ENCODE data around the gene ADAM10. TPM values are rescaled to one million over a fixed set of nuclear protein-coding genes. Genes with fewer than 3 reads are reported as not detected.
"Not testable (repeated sequence)": the region's sequence is repeated elsewhere in the genome, so short reads cannot be mapped to it uniquely, and the experiment has no call there.

Gene ADAM10
- total RNA-seq, 1 experiment from 2014 or later = 107 TPM

DNA sequence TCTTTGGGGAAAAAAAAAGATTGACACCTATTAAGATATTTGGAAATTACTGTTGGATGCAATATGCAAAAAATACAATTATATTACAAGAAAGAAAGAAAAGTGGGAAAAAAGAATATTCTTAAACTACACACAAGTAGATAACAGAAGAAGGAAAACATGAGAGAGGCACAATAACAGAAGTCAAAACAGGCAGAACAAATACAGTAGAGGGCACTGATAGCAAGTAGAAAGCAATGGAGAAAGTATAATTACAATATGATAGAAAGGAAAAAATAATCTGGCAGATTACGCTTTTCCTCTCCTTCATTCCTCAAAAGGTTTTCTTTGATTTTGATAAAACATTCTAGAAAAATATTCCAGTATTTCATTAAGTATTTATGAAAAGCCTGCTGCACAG lies 72.1 kb downstream of the ADAM10 start:
- DNase-seq (ENCODE audit: low read depth) = no peak

- DNase-seq (ENCODE audit: low read depth) = no peak
Observed at GRCh38 chr15:58676766-58677165, 72.7 kb downstream of the ADAM10 start.

DNA sequence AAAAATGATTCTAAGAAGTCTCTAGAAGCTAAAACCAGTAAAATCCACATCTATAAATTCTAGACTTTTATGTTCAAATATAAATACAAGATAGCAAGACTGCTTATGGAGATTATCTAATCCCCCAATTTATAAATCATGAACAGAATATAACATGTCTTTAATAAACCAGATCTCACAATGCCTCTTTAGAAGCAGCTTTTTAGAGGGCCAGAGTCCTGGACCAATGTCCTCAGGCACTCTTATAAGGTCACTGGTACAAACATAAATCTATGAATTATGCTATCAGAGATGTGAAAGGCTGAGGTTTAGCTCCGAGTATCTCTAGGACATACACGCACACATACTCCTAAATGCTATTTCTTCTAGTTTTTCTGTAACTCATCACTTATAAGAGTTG lies 78.3 kb downstream of the ADAM10 start:
- DNase-seq (ENCODE audit: low read depth) = no peak

GRCh38 chr15:58669108-58669507 lies 80.4 kb downstream of the ADAM10 start:
- DNase-seq (ENCODE audit: low read depth) = no peak

- peak; percentile 33 for DNase-seq (ENCODE audit: low read depth)
Observed at GRCh38 chr15:58666957-58667356, 82.5 kb downstream of the ADAM10 start.

- DNase-seq (ENCODE audit: low read depth) = no peak
Observed at GRCh38 chr15:58665672-58666071, 83.8 kb downstream of the ADAM10 start.

DNA sequence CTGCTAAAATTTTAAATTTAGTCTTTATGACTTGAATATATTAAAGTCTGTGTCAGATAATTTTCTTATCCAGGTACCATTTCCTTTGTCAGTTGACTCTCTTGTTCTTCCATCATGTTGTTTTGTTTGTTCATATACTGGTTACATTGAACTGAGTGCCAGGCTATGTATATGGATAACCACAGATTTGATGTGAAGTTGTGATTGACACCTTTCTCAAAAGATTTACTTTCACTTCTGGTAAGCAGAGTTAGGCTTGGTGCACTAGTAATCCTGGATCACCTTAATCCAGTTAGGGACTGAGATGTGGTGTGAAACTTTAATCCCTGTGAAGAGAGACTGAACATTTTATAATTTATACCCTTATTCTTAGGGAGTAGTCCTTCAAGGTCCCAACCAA lies 99.4 kb downstream of the ADAM10 start:
- DNase-seq (ENCODE audit: low read depth) = no peak

GRCh38 chr15:58649175-58649574 lies 100.3 kb downstream of the ADAM10 start:
- no peak for DNase-seq (ENCODE audit: low read depth)

DNA sequence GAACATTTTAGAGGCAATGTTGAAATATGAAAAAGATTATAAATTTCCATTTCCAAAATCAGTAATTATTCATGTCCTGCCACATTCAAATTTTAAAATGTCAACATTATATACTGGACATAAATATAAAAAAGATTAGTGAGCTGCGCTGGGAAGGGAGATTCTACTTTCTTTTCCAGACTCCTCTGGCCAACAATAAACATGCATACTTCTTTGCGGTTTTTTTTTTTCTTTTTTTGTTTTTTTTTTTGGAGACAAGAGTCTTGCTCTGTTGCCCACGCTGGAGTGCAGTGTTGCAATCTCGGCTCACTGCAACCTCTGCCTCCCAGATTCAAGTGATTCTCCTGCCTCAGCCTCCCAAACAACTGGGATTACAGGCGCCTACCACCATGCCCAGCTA lies 105.5 kb downstream of the ADAM10 start:
- no peak for DNase-seq (ENCODE audit: low read depth)

DNA sequence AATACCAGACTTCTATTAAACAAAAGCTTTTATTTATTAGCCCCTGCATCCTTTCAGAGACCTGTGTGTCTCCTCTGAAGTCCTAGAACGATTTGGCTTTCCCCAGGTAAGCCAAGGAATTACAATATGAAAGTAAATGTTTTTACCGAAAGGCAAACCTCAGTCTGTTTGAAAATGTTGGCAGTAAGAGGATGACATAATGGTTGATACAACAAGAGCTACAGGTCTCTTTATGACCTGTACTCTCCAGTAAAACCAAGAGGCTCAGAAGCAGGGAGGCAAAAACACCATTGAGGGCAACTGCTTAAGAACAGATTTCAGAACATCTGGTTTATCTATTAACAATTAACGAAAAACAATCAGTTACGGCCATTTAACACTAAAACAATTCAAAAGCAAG lies 107.8 kb downstream of the ADAM10 start:
- DNase-seq (ENCODE audit: low read depth) = no peak

GRCh38 chr15:58639992-58640391 lies 109.5 kb downstream of the ADAM10 start:
- DNase-seq (ENCODE audit: low read depth) = no peak

DNA sequence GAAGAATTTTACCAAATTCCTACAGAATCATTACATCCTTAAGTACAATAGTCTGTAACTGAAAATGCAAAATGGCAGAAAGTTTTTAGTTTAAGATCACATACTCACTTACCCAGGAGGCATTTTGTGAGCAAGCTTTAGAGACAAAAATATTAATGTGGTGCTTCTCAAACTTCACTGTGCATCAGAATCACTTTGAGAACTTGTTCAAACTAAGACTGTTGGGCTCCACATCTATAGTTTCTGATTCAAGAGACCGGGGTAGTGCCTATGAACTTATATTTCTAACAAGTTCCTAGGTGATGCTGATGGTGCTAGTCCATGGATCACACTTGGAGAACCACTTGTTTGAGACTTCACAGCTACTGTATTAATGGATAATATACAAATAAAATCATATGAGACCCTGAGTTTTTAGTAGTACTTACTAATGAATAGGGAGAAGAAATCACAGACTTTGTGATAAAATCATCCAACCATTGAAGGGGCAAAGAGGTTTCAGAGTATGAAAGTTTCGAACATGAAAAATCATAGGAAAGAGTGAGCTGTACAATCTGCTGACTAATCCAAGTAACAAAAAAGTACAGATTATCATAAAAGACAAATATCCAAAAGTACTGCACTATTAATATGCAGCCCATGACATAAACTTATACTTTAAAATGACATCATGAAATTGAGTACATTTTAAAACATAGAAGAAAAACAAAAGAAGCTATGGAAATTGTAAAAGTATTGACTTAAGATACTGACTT lies 110.3 kb downstream of the ADAM10 start:
- DNase-seq (ENCODE audit: low read depth) = no peak

DNA sequence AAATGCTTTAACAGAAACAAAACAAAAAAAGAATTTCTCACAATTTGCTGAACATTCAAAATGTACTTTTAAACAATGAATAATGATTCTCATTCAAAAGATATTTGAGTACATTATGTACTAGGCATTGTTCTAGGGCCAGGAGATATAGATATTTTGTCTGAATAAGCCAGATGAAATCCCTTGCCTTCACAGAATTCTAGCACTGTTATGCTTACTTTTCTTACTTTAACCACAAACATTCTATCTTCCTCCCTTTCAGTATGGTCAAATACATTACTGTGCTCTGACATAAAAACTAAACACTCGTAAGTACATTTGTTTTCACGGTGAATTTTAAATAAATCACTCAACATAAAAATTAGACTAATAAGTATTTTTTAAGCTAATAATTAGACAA lies 116.7 kb downstream of the ADAM10 start:
- DNase-seq (ENCODE audit: low read depth) = no peak

DNA sequence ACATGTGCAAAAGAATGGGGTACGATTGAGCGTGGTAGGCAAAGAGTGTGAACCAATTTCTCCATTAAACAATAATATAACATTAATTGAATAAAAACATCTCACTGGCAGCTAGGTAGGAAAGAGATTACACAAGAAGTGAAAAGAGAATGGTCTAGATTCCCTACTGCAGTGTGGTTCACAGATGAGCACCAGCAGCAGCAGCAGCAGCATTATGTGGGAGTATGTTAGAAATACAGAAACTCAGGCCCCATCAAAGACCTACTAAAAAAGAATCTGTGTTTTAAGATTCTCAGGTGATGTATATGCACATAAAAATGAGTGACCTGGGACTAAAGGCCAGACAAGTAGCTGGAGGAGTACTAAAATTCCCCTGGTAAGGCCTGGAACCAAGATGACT lies 118.2 kb downstream of the ADAM10 start:
- DNase-seq (ENCODE audit: low read depth) = no peak

GRCh38 chr15:58629625-58630024 lies 119.9 kb downstream of the ADAM10 start:
- DNase-seq (ENCODE audit: low read depth) = no peak

DNA sequence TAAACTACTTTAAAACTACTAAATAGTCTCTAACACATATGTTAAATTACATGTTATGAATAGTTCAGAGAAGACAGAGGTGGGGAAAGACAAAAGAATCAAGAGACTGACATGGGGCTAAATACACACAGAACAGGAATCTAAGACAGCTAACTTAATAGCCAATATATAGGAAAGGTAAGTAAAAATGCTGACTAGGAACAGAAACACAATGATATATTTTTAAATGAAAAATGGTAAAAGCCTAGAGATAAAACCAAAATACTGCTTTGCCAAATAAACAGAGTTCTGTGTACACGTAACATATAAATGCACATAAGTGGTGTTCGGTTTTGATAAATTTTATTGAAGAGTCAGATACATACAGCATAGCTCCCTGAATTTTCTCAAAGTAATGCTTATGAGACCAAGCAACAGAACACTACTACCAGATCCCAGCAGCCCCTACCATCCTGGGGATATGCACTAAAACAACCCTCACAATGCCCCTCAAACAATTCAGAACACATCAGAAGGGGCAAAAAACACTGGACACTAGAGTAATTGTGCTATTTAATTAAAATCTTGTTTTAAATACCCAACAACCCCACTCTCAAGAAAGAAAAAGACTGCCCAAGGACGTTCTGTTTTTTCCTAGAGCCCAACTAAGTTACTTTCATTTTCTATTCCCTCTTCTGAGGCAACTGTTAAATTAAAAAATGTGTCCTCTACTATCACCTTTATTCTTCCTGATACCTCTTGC lies 121.1 kb downstream of the ADAM10 start:
- DNase-seq (ENCODE audit: low read depth) = peak; percentile 8

- no peak for DNase-seq (ENCODE audit: low read depth)
Observed at GRCh38 chr15:58627701-58628100, 121.8 kb downstream of the ADAM10 start.

DNA sequence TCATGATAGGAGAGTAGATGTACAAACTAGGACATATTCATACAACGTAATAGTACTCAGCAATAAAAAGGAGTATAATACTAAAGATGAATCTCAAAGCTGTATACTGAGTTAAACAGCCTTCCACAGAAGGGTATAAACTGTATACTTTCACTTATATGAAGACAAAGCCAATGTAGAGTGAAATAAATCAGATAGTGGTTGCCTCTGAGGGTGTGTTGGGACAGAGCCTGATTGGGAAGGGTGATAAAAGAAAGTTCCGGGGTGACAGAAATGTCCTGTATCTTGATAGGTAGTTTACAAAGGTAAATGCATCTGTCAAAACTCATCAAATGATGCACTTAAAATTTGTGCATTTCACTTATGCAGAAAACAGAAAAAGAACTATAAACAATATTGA lies 122.5 kb downstream of the ADAM10 start:
- DNase-seq (ENCODE audit: low read depth) = no peak

GRCh38 chr15:58626378-58626777 lies 123.1 kb downstream of the ADAM10 start:
- no peak for DNase-seq (ENCODE audit: low read depth)

DNA sequence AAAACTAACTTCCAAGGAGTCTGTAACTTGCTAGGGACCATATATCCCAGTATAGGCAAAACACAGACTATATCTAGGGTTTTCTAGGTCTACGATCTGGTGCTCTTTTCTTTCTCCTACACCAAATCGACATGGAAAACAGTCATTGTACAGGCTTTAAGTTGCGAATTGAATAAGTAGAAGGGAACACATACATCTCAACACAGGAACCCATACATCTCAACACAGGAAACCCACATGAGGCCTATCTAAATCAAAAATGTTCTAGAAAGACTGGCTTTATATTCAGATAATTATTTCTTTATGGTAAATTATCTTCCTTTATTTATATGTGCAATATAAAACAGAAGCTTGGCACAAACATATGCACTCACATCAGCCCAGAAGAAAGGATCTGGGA lies 126.6 kb downstream of the ADAM10 start:
- no peak for DNase-seq (ENCODE audit: low read depth)

DNA sequence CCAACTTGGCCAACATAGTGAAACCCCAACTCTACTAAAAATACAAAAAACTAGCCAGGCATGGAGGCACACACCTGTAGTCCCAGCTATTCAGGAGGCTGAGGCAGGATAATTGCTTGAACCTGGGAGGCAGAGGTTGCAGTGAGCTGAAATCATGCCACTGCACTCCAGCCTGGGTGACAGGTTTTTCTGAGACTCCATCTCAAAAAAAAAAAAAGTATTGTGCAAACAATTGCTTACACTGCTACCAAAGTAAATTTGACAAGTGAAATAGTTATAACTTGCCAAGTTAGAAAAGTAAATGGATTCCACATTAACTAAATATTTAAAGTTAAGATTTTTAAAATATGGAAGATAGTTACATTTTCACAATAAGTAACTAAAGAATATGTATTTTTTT lies 129.2 kb downstream of the ADAM10 start:
- DNase-seq (ENCODE audit: low read depth) = not testable (repeated sequence)

GRCh38 chr15:58616171-58616570 lies 133.3 kb downstream of the ADAM10 start:
- no peak for DNase-seq (ENCODE audit: low read depth)

All from M059J (cell line).